Heart left ventricle (tissue), 13 donors: ENCODE data around the gene NARS2.

ENCODE experiments used
- CTCF ChIP-seq, 12 donors: fragments of 200-600 bp; sonication (generic) in 4 of 12; IDR thresholded peaks; one replicate each; pipeline versions ENCODE4 v1.5.0 to v1.8.0; 2018 to 2022; ENCODE audit warnings: antibody characterized with exemption in 12 of 12, mild to moderate bottlenecking in 5 of 12
- POLR2A ChIP-seq, 2 donors: fragments of 450-650 bp; IDR thresholded peaks; one replicate each; pipeline ENCODE4 v1.6.1; 2017; ENCODE audit warnings: antibody characterized with exemption in 2 of 2, mild to moderate bottlenecking in 2 of 2, moderate library complexity in 2 of 2
- donor health status: ischemic (EF 13 %, LVEDD 7.1; RV severe dilation, severe dysfunction).
- donor health status: DM: no; HTN: yes; CAD: no.
- donor health status: DM: no; HTN: no; CAD: no.
- donor health status: ischemic (EF 25% LVEDD 6.9; RV normal size, moderate dysfunction).
- donor health status: ischemic (EF 25% LVEDD 5.7; RV mildly dilated, moderate dysfunction).
- donor health status: ischemic (EF 35%, LVEDD 5.7; RV mildly dilated, moderate dysfunction).
- donor health status: nonischemic (EF 11% LVEDD 7.7; RV severe dilation, severe dysfunction).
- donor health status: DM: yes; HTN: yes; CAD: no.
- donor health status: PGD.
- donor health status: ischemic (EF 29% LVEDD 5.4; RV normal size, mild dysfunction).
- donor health status: nonischemic (EF 23%, LVEDD 6.1; RV moderate dilation, normal function).

GRCh38 chr11:78432956-78433355 is 141.7 kb downstream of the NARS2 start:
- TF ChIP-seq CTCF (IDR thresholded peaks at IDR 0.05), result no peak
- TF ChIP-seq POLR2A (IDR thresholded peaks at IDR 0.05), result no peak
